SH-SY5Y (cell line): ENCODE results near the gene PAFAH1B2.

Experiments used
- GATA2 ChIP-seq: IDR thresholded peaks from 2 replicates; pipeline ENCODE4 v1.6.1; 2011; ENCODE audit warnings: mild to moderate bottlenecking, low read depth, low read length
- GATA3 ChIP-seq: IDR thresholded peaks from 2 replicates; pipeline ENCODE4 v1.6.1; 2011; ENCODE audit warnings: low read depth, mild to moderate bottlenecking, low read length, moderate library complexity

PAFAH1B2 gene, protein sequence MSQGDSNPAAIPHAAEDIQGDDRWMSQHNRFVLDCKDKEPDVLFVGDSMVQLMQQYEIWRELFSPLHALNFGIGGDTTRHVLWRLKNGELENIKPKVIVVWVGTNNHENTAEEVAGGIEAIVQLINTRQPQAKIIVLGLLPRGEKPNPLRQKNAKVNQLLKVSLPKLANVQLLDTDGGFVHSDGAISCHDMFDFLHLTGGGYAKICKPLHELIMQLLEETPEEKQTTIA

DNA sequence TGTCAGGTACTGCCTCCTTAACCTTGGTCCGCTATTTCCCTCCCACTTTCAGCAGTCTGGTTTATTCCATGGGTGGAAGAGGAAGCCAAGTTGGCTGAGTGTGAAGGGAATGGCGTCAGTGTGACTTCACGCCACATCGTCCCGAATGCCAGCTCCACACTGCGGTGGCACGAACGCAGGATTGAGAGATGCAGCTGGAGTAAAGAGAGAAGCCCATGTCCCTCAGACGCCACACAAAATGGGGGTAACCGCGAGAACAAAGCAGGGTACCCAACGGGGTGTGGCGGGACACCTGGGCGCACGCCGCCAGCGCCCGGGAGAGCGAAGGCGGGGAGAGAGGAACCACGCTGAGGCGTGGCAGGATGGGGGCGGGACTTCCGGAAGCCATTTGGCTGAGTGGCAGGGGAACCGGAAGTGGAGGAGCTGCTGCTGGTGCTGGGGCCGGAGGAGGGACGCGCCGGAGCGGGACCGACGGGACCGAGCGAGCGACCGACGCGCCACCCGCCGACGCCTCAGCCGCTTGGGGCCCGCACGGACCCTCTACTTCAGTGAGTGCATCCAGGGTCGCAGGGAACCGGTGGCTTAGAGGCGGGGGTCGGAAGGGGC, at the start of gene PAFAH1B2:
TSS of gene PAFAH1B2 (plus strand) at position 417 of the 606 bp plus-strand sequence. CDS start 8,161 bp downstream, outside the sequence.
- TF ChIP-seq GATA3 (no peak), GATA2 (no peak; the same call in 1 of the 2 replicates)

DNA sequence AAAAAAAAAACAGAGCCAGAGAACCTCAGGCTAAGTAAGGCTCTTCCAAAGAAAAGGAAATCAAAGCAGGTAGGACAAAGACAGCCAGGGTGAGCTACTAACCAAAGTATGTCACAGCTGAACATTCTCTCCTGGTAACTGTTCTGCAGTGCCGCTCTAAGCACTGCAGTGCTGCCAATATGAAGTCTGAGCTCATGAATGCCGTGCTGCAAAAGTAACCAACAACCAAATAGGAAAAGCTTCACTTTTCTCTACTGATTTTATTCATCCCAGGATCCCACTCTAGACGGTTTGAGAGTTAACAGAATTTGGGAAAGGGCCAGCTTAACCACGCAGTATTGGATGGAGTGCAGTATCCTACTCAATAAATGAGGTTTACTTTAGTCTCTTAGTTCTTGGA, 49.3 kb upstream of the PAFAH1B2 start:
- TF ChIP-seq GATA3: no peak
- no peak for TF ChIP-seq GATA2

DNA sequence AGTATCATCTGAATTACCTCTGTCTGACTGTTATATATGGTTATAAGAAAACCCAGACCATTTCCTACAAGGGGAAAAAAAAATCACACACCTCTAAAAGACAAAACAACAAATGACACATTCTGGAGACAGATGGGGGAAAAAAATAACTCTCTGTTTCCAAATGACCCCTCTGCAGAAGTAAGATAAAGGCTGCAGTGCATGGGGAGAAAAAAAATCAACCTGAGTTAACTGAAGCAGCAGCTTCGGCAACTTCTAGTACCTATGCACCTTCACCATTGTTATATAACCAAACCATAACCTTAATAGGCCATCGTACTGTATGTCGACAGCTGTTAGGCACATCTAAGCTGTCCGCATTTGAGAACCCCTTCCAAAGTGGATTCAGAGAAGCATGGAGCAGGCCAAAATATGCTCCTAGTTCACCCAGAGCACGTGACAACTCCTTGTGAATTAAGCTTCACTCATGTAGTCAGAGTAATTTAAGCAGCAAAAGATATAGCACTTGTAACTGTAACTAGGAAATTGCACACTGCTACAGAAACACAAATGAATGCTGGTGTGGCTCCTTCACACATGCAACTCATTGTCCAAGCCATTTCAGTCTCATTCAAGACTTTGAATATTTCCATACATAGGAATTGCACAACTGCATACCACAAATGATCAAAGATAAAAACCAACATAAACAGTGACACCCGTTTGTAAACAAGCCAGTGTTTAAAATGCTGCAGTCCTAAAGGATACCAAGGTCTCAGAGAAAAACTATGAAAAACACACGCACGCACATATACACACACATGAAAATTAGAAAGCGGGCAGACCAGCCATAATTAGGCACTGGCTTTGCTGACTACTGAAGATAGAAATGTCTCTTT, 48.6 kb upstream of the PAFAH1B2 start:
- no peak for TF ChIP-seq GATA2
- no peak for TF ChIP-seq GATA3

DNA sequence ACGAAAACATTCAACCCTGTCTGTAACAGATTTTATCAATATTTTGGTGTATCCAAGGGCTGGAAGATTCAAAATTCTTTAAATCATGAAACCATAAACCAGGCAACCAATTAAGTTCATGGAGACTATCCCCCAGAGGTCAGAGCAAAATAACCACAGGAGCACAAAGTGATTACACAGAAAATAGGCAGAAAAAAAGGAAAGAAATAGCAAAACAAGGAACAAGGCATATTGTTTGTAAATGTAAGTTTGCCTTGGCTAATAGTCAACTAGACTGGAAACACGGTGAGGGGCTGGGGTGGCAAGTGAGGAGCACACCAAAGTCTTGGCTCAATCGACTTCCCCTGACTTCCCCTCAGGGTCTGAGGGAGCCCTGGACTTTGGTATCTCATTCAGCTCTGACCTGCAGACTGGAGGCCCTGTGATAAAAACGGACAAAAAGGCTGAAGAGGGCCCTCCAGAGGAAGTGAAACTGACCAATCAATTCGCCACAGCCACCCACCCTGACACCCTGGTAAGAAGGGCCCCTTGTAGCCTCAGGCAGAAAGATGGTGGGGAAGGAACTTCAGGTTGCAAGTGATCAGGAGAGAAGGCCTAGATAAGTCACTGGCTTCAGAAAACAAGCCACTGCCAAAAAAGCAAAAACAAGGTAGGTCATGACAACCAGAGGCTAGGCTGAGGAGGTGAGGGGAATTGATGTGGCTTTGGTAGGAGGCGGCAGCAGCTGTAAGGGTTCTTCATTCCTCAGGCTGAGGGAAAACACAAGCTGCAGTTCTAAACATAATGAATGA, 47.7 kb upstream of the PAFAH1B2 start:
- TF ChIP-seq GATA3: no peak
- TF ChIP-seq GATA2: no peak

DNA sequence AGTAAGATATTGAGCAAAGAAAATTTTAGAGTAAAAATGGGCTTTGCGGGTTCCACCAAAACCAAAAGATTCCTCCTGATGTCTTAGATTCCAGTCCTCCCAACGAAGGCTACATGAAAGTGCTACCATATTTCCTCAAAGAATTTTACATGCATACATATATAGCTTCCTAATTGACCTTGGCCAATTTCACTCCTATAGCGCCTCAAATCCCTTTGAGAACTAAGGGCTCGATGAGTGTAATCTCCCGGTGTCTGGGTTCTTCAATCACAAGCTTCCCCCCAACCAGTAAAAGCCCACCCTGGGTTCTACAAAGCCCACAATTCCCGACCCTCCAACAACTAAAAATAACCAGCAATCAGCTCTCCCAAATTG, 47.1 kb upstream of the PAFAH1B2 start:
- TF ChIP-seq GATA3: no peak
- no peak for TF ChIP-seq GATA2

DNA sequence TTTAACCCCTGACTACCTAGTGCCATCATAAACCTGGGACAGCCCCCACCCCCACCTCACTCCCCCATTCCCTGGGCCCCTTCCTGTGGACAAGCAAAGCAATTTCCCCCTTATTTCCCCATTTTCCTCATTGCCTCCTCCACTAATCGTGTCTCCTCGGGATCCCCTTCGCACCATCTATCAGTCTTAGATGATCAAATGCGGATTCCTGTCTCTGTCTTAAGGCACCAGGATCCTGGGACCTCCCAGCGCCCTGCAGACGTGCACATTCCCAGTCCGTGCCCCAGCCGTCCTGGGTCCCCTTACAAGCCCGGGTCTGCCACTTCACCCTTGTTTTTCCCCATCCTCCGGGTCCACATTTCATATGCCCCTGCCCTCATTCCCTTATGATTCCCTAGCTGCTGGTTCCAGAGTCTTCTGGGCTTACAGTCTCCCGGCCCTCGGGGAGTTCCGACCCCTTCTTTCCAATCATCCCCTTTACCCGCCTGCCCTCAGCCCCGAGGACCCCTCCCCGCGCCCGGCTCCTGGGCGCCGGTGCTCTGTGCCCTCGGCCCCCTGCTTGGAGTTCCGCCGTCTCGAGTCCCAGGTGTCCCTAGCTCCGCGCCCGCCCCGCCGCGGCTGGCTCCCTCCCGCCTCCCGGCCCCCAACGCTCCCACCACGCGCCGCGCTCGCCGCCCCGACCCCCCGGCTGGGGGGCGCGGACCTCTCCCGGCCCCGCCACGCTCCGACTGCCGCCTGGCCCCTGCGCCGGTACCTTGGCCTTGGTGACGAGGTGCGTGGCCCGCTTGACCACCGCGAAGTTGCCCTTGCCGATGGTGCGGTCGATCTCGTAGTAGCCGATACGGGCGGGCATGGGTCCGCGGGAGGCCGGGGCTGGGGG, 46.5 kb upstream of the PAFAH1B2 start:
- no peak for TF ChIP-seq GATA2
- TF ChIP-seq GATA3: no peak

DNA sequence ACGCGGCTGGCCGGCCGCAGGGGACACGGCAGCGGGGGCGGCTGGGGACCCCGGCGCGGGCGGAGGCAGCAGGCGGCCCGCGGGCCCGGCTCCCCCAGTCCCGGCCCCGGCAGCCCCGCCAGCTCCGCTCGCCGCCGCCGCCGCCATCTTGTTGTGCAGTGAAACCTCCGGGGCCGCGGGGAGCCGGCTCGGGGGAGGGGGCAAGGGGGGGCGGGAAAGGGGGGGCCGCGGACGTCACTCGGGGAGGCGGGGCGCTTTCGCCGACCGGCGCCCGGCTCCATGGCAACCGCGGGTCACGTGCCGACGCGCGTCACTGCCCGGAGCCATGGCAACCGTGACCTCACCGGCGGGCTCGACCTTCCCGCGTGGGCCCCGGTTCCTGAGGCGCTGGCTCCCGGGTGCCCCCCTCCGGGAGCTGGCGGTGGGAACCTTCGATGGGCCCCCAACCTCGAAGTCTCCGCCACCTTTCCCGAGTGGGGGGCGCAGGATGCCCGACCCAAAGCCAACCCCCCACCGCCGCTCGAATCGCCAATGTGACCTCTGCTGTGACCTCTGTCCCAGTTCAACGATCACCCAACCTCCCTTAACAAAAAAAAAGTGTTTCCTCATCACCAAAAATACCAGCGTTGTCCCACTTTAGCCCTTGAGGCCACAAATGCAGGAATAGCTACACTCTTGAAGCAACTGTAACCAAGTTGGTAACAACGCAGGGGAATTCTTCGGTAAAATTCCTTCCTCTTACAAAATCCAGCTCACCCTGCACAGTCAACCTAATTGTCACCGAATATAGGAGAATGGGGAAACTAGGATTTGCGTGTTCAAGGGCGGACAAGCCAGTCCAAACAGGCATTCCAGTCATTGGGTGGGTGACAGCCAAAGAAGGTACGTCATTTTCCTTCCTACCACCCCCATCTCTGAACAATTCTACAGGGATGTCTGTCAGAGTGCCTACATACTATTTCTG, 45.5 kb upstream of the PAFAH1B2 start, which contains the start of gene SIK3:
TSS of gene SIK3 (minus strand) at position 160 of the 964 bp plus-strand sequence. CDS start at position 147, 13 bp downstream.
- TF ChIP-seq GATA2 (no peak), GATA3 (no peak)

DNA sequence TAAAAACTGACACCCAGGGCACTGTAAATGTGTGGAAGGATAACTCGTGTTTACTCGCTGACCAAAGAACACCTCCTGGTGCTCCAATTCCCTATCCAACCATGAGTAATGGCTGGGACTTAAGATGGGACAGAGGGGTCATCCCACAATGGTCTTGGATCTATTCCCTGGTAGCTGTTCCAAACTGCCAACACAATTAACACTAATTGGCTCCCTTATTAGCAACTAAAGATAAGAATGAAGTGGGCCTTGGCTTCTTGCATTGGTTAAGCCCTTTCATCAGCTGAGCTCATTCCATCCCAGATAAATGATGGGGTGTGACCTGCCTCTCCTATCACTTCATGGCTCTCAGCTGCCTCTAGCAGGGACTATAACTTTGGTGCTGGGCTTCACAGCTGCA, 44.4 kb upstream of the PAFAH1B2 start:
- TF ChIP-seq GATA3 (no peak), GATA2 (no peak)

DNA sequence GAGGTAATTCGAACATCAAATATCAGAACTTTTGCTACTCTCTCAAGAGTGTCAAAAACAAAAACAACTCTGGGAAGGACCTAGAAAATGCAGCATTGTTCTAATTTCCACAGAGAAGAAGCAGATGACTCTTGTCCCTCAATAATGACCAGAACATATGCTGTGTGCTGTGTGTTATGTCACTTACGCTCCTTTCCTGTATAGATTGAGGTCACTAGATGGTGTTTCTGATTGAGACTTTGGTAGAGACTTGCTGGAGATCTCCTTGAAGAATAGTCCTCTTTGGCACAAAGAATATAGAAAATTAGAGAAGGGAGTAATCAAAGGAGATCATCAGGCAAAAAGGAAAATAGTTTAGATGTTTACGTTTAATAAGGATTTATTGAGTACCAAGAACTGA, 43.5 kb upstream of the PAFAH1B2 start:
- TF ChIP-seq GATA2 (no peak), GATA3 (no peak)

DNA sequence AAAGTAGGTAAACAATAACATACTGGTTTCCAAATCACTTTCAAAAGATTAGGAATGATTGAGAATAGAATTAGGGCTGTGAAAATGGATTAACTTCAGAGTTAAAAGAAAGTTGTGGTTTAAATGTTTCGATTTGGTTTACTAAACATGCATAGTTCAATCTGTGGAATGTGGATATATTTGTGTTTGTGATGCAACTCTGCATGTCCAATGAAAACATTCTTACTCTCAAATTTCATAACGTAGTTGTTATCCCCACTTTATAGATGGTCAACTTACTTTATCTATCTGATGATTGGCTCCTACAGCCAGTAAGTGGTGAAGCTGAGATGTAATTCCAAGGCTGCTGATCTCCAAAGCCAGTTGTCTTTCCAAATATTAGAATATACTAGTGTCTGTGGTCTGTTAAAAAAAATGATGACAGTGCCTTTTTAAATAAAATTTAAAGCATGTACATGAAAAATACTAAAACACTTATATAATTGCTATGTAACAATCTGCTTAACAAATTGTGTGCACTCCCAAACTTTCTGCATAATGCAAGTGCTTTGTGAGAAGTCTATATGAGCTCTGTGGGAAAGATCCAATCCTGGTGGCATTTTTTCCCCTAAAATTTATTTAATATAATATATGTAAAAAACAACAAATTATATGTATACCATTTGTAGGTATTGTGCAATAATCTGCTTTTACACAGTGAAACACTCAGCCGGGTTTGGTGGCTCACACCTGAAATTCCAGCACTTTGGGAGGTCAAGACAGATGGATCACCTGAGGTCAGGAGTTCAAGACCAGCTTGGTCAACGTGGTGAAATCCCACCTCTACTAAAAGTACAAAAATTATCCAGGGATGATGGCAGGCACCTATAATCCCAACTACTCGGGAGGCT, 36.1 kb upstream of the PAFAH1B2 start:
- TF ChIP-seq GATA3: no peak
- TF ChIP-seq GATA2: no peak
